Fibroblast of the conjunctiva (primary cell): ENCODE results near the gene FOXL3.
"Not testable (repeated sequence)": the region's sequence is repeated elsewhere in the genome, so short reads cannot be mapped to it uniquely, and the experiment has no call there.

Source experiments
- DNase-seq: peaks from one replicate; pipeline ENCODE4 v3.0.0-alpha.2; 2010; ENCODE audit warnings: low read depth

Gene FOXL3

DNA sequence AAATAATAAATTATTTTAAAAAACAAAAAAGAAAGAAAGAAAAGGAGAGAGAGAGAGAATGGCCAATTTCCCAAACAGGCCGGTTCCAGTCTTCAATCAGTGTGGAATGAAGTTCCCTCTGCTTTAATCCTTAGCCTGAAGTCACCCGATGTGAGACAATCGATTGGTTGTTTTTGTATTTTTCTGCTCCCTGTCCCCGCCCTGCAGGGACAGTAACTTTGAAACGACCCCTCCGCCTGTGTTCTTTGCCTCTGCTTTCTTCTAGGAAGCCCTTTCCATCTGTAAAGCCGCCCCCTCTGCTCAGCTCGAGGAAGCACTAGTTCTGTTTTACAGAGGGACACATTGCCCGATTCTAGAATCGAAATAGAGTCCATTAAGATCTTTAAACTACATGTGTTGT lies 33.4 kb downstream of the FOXL3 start:
- DNase-seq, result no peak

DNA sequence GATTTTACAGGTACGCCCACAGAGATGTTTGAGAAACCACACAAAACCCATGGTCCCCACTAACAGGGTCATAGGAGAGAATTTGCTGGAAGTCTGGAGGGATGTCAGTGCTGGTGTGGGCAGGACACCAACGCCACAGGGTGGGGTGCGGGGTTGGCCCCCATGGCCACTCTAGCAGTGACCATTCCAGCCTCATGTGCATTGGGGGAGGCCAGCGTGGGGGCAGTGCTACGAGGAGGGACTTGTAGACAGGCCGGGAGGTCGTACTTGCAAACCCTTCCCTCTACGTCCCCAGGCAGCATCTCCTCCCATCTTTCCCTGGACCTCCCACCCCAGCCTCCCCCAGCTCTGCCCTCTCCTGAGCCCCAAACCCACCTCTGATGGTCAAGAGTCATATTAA lies 34.0 kb downstream of the FOXL3 start:
- DNase-seq, result no peak

DNA sequence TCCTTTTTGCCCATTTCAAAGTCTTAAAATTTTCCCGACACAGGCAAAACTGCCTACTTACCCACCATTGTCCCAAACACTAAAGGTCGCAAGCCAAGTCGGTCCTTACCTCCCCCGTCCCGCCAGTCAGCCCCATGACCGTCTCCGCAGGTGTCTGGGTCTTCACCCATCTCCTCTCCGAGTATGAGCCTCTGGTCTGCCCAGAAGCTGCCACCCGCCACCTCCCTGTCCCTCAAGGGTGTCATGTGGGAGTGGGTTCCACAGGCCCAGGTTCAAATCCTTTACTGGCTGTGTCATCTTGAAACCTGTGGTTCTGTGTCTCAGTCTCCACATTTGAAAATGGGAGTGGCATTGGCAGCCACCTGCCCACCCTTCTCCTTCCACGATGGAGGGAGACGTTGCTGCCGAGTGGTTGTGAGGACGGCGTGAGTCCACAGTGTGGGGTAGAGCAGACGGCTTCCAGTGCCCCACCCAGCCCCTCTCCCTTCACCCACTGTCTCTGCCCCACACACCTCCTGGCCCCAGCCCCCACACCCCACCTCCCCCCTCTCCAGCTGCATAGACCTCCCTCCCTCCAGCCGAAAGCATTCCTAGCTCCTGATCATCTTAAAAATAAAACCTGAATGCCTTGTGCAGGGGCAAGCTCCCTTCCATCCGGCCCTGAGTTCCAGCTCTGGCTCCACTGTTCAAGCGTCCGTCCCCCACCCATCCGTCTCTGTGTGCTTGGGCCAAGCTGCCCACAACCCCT lies 35.3 kb downstream of the FOXL3 start:
- DNase-seq, result no peak

DNA sequence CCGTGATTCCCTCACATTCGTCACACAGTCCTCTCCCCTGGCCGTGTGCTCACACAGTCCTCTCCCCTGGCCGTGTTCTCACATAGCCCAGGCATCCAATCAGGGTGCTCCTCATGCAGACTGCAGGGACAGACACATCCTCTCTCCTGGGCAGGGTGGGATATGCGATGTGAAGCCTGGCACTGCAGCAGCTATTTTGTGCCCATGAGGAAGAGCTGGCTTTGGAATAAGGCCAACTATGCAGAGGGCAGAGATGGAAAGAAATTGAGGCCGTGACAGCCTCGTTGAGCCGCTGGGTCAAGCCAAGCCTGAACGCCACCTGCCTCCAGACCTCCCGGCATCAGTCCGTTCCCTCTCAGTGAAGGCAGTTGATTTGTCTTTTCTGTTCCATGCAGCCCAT lies 35.8 kb downstream of the FOXL3 start:
- no peak for DNase-seq

DNA sequence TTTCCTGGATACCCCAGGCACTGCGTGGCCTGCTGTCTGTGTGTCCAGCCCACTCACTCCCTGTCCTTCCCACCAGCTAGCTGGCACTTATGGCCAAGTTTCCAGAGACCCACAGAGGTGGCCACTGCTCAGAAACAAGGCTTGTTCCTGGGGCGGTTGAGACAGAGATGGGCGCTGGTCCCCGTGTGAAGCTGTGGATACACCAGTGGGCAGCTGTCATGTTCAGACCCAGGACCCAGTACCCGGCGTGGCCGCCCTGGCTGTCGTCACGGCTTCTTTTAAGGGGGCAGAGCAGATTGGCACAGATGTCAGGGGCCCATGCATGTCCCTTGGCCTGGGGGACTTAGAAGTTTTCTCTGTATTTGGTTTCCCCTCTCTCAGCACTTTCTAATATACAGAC lies 36.3 kb downstream of the FOXL3 start:
- DNase-seq, result no peak

DNA sequence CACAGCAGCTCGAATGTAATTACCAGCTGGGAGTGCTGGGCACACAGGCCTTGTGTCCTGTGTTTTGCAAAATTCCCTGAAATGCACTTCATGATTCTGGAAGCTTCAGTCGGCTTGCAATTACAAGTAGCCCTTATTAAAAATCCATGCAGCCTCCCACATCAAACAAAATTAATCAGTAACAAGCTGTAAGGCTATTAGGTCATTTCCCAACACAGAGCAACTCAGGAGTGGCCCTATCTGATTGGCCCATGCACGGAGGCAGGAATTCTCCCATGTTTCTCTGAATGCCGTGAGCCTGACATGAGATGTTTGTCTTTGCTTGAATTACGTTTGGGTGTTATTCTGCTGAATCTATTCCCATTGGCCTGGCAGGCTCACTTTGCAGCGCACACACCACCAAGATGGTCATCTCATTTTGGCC lies 36.9 kb downstream of the FOXL3 start:
- no peak for DNase-seq

DNA sequence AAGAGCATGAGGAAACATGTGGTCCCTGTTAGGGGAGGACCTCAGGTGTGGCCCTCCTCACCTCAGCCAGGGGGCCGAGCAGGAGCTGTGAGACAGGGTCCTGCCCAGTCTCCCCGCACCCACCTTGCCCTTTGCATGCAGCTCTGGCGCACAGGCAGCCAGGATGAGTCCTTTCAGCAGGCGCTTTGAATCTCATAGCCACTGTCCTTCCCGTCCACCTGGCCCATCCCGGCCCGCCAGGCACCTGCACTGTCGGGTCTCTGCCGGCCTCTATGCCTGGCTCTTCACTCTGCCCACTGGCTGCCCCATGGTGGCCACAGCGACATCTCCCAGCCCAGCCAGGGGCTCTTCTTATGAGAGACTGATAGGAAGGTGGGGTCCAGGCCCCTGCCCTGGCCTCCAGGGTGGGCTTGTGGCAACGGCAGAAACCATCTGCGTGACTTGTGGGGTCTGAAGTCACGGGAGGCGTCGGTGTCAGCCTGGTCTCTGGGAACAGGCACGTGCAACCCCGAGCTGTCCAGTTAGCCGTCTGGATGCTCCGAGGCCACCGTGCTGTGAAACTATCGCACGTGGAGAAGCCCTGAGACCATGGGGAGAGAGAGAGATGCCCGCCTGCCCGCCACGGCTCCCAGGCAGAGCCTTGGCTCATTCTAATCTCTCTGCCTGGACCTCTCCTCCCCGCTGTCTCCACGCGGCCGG lies 37.4 kb downstream of the FOXL3 start:
- no peak for DNase-seq

DNA sequence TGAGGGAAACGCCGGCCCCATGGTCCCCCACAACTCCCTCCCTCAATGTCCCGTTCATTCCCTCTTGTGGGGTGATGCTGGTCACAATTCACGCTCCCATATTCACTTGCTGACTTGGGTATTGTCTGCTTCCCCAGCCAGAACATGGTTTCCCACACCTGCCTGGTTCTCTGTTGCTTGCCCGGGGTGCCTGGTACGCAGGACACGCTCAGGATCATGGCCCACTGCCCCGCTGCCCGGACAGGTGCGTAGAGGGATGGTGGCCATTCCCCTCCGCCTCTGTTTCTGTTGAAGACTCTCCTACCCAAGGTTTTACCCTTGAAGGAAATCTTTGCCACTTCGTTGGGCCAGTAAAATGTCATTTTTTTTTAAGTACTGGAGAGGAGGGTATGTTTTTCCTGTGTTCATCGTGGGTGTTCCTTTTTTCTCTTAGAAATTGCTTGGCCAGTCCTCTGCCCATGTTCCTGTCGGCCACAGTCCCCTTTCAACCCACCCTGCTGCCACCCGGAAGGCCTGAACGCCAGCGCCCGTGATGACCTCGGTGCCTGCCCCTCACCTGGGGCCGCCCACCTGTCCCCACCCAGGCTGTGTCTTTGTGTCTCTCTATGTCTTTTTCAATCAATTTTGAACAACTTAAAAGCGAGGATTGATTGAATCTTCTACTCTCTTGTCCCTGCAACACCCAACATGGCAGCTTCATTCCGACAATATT lies 38.2 kb downstream of the FOXL3 start:
- DNase-seq, result no peak

DNA sequence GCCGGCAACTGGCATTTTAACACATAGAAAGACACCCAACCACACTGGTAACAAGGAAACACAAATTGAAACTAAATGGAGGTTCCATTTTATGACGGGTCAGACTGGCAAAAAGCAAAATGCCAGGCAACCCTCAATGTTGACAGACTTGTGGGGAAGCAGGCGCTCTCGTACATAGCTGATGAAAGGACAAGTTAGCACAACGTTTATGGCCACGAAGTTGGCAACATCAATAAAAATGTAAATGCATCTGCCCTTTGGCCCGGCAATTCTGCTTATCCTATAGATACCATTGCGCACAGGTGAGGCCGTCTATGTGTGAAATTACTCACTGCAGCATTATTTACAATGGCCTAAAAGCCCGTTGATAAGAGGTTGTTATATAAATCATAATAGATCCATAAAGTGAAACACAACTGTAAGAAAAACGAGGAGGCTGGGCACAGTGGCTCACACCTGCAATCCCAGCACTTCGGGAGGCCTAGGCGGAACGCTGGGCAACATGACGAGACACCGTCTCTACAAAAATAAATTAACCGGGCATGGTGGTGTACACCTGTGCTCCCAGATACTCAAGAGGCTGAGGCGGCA lies 39.8 kb downstream of the FOXL3 start:
- no peak for DNase-seq

DNA sequence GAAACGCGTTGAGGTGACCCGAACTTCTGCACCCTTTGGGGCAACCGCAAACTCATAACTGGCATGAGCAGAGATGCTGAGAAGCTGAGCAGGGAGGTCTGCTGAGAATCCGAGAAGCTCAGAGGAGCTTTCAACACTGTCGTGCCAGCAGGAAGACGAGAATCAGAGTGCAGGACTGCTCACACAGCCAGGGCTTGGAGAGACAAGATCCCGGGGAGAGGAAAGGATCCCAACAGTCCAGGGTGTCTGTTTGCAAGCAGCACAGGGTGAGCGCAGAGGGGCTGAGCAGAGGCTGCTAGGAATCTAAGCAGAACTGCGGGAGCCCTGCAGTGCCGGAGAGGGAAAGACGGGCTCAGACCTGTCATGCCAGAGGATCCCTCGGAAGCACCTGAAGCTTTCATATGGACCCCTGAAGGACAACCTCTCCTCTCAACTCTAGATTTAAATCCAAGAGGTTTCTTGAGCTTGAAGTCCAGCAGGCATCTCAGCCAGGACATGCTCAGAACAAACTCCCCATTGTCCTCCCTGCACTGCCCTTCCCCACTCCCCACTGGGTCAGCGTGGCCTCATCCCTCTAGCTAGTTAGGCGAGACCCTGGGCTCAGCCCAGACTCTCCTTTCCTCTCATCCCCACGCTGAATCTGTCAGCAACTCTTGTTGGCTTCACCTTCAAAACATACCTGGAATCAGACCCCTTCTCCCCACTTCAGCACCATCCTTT lies 40.7 kb downstream of the FOXL3 start:
- no peak for DNase-seq

DNA sequence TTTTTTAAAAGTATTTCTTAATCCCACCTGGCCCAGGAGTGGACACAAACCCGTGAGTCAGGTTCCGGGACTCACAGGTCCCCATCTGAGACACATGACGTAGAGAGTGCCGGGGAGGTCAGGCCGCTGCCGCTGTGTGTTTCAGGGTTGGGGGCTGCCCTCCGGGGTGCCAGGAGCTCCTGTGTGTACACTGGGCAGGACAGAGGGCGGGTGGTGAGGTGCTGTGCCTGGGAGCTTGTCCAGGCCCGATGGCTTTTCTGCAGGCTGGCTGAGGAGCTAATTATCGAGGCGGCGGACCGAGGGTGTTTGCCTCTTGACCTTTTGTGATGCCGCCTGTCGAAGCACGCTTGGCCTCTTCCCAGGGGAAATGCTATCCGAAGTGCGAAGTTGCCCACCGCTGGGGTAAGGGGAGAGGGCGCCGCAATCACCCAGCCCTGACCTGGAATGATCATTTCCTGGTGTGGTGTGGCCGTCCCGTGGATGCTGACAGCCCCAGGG lies 42.1 kb downstream of the FOXL3 start:
- DNase-seq, result no peak

DNA sequence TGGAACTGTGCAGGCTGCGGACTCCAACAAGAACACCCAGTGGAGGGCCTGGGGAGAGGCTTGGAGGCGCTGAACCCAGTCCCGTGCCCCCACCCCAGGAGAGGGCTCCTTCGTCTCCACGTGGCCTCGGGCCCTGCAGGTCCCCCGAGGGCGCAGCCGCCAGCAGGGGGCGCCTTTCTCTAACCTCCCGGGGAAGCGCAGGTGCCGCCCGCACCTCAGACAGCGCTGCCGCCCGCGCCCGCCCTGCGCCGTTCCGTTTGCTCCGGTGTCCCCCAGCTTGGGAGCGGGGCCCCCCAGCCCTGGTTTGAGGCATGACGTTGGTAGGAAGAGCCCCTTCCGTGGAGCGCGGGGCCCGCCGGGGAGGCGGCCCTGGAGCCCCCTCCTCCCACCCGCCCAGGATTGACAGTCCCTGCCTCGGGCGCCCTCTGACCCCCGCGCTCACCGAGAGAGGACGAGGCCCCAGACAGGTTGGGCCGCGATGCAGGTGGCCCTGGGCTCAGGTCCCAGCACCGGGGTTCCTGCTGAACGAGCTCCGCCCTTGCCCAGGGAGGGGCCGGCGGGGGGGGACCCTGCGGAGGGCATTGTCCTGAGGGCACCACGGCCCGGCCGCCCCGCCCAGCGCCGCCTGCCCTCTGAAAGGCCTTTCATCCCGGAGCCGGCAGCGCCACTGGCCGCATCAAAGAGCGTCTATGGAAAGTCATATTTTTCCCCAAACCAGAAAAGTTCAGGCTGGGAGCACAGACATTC lies 42.8 kb downstream of the FOXL3 start:
- DNase-seq, result no peak

DNA sequence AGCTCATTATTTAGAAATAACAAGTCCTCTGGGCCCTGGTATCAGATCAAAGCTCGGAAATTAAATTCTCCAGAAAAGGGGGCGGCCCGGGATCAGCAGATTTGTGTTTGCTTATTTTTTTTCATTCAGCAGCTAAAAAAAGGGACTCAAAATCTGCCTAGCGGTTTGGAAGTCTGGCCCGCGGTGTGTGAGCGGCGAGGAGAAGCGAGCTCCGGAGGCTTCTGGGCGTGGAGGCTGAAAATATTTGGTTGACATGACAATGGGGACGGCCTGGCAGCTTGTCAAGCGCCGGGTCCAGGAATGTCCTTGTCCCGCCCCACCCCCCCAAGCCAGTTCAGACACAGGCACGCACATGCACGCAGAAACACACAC lies 43.4 kb downstream of the FOXL3 start:
- DNase-seq, result no peak

DNA sequence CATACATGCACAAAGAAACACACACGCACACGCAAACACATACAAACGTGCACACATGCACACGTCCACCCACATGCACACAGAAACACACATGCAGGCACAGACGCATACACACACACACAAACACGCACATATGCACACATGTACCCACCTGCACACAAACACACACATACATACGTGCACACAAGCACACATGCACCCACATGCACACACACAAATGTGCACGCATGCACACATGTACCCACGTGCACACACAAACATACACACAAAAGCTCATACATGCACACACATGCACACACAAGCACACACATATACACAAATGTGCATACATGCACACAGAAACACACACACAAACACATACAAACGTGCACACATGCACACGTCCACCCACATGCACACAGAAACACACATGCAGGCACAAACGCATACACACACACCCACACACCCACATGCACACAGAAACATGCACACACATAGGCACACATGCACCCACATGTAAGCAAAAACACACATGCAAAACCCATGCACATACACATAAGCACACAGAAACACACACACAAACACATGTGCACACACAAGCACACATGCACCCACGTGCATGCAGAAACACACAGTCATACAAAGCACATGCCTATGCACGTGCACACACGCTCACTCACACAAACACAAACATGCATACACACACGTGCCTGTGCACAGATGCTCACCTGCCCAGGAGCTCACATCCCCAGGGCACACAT lies 44.8 kb downstream of the FOXL3 start:
- no peak for DNase-seq

DNA sequence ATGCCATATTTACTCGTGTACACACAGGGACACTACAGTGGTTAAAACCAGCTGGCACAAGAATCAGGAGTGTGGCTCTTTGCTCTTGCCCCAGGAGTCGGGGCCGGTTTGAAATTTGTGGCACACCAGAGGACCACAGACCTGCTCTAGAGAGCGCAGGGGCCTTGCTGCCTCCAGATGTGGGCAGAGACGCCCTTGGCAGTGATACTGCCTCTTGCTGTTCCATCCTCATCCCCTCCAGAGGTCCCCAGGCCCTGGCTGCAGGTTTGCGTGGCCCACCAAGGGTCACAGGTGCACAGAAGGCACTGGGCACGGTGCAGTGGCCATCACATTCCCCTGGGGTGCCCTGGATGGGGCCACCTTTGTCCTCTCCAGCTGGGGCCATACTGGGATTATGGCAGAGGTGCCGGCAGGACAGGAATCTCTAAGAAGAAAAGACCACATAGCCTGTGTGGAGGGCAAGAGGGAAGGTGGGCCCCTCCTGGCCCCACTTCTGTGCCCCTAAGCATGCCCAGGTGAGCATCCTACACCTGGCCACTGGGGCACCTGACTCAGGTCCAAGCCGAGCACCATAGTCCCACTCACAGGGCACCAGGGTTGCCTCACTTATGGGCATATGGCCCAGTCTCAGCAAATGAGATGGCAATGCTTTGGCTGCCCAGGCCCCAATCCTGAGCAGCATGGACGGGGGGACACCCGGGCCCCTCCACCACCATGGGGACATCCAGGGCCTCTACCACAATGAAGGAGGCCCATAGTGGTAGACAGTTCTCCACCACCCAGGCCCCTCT lies 45.6 kb downstream of the FOXL3 start:
- DNase-seq, result no peak

DNA sequence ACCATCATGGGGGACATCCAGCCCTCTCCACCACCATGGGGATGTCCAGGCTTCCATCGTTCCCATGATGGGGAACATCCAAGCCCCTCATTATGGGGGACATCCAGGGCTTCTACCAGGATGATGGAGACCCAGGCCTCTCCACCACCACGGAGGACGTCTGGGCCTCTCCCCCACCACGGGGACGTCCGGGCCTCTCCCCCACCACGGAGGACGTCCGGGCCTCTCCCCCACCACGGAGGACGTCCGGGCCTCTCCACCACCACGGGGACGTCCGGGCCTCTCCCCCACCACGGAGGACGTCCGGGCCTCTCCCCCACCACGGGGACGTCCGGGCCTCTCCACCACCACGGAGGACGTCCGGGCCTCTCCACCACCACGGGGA lies 46.2 kb downstream of the FOXL3 start:
- DNase-seq, result not testable (repeated sequence)

DNA sequence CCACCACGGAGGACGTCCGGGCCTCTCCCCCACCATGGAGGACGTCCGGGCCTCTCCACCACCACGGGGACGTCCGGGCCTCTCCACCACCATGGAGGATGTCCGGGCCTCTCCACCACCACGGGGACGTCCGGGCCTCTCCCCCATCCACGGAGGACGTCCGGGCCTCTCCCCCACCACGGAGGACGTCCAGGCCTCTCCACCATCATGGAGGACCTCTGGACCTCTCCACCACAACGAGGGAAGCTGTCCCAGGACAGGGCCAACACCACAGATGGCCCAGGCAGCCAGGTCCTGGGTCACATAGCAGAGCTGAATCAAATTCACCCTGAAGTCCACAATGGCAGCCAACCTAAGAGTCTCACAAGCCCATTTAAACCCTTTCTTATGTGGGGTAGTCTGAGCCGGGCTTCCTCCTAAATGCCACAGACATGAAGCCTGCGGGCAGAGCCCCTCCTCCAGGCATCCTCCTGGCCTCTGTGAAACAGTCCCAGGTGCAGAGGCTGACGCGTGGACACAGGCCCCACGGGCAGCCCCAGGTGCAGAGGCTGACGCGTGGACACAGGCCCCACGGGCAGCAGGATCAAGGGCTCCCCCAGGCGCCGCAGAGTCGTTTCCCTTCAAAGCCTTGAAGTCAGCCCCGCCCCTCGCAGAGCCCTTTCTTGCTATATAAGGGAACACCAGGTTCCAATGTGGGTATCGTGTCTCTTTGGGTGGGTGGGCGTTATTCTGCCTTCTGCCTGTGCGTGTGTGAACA lies 47.0 kb downstream of the FOXL3 start:
- no peak for DNase-seq

DNA sequence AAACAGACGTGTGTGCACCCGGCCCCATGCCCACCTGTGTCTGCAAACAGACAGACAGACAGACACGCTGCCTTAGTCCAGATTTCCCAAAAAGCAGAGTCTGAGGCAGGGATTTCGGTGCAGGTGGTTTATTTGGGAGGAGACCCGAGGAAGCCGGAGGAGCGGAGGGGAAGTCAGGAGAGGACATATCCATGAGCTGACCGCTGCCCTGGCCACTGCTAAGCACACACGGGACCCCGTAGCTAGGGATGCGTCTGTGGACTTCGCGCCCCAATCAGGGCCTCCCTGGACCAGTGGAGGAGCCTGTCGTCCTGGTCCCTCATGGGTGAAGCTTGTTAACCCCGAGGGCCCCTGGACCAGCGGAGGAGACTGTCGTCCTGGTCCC lies 47.6 kb downstream of the FOXL3 start:
- DNase-seq, result no peak
